ENCODE results near the gene C19orf67.

DNA sequence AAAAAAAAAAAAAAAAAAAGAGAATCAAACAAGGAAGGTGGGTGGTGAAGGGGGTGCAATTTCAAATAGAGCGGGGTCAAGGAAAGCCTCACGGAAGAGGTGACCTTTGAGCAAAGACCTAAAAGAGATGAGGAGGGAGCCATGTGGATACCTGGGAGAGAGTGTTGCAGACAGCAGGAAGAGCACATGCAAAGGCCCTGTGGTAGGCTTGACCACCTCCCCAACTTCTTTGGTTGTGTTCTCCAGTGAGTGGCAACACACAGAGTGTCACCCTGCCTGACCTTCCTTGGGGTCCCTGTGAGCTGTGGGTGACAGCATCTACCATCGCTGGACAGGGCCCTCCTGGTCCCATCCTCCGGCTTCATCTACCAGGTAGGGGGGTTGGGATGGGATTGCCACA is 35.1 kb downstream of the C19orf67 start:
- TF ChIP-seq, protein P1, sequence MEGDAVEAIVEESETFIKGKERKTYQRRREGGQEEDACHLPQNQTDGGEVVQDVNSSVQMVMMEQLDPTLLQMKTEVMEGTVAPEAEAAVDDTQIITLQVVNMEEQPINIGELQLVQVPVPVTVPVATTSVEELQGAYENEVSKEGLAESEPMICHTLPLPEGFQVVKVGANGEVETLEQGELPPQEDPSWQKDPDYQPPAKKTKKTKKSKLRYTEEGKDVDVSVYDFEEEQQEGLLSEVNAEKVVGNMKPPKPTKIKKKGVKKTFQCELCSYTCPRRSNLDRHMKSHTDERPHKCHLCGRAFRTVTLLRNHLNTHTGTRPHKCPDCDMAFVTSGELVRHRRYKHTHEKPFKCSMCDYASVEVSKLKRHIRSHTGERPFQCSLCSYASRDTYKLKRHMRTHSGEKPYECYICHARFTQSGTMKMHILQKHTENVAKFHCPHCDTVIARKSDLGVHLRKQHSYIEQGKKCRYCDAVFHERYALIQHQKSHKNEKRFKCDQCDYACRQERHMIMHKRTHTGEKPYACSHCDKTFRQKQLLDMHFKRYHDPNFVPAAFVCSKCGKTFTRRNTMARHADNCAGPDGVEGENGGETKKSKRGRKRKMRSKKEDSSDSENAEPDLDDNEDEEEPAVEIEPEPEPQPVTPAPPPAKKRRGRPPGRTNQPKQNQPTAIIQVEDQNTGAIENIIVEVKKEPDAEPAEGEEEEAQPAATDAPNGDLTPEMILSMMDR (conservative IDR thresholded peaks at IDR 0.05 in 1 of 2, IDR thresholded peaks at IDR 0.05 in 1 of 2; ENCODE audit: extremely low read depth in 1 of 2, insufficient read depth in 1 of 2, low read depth in 1 of 2, low read length in 2 of 2): no peak
- TF ChIP-seq EZH2 (IDR thresholded peaks at IDR 0.05; ENCODE audit: borderline replicate concordance, low read length): no peak
